ENCODE results near the gene GABRA6.

Gene GABRA6

GRCh38 chr5:161685461-161685860, at the start of gene GABRA6:
Gene GABRA6, plus strand, starts transcription at chr5:161685721. Its CDS starts 269 bp downstream, at chr5:161685990.
- TF ChIP-seq PPARA (CRISPR knock-in tag; IDR thresholded peaks at IDR 0.05; ENCODE audit: borderline replicate concordance) (no peak), ARNTL (CRISPR knock-in tag; IDR thresholded peaks at IDR 0.05; ENCODE audit: borderline replicate concordance, low read depth) (no peak), CREB5 (CRISPR knock-in tag; IDR thresholded peaks at IDR 0.05; ENCODE audit: low read depth) (no peak), ZNF70 (CRISPR knock-in tag; IDR thresholded peaks at IDR 0.05) (no peak), ESRRG (CRISPR knock-in tag; IDR thresholded peaks at IDR 0.05) (no peak), ZNF565 (CRISPR knock-in tag; conservative IDR thresholded peaks at IDR 0.05; ENCODE audit: low read depth) (no peak), ZNF8 (CRISPR knock-in tag; IDR thresholded peaks at IDR 0.05) (no peak), TCF4 (CRISPR knock-in tag; IDR thresholded peaks at IDR 0.05; ENCODE audit: borderline replicate concordance) (no peak), CSRNP3 (CRISPR knock-in tag; IDR thresholded peaks at IDR 0.05) (no peak), TOX (CRISPR knock-in tag; IDR thresholded peaks at IDR 0.05; ENCODE audit: borderline replicate concordance) (no peak), SNAI2 (CRISPR knock-in tag; IDR thresholded peaks at IDR 0.05) (no peak), RARB (CRISPR knock-in tag; IDR thresholded peaks at IDR 0.05) (no peak), OSR1 (CRISPR knock-in tag; IDR thresholded peaks at IDR 0.05) (no peak), BACH2 (CRISPR knock-in tag; IDR thresholded peaks at IDR 0.05; ENCODE audit: borderline replicate concordance) (no peak)
- TF ChIP-seq, protein P1, sequence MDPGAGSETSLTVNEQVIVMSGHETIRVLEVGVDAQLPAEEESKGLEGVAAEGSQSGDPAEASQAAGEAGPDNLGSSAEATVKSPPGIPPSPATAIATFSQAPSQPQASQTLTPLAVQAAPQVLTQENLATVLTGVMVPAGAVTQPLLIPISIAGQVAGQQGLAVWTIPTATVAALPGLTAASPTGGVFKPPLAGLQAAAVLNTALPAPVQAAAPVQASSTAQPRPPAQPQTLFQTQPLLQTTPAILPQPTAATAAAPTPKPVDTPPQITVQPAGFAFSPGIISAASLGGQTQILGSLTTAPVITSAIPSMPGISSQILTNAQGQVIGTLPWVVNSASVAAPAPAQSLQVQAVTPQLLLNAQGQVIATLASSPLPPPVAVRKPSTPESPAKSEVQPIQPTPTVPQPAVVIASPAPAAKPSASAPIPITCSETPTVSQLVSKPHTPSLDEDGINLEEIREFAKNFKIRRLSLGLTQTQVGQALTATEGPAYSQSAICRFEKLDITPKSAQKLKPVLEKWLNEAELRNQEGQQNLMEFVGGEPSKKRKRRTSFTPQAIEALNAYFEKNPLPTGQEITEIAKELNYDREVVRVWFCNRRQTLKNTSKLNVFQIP (CRISPR knock-in tag; IDR thresholded peaks at IDR 0.05; ENCODE audit: borderline replicate concordance, low read depth), result no peak
- TF ChIP-seq, protein P2, sequence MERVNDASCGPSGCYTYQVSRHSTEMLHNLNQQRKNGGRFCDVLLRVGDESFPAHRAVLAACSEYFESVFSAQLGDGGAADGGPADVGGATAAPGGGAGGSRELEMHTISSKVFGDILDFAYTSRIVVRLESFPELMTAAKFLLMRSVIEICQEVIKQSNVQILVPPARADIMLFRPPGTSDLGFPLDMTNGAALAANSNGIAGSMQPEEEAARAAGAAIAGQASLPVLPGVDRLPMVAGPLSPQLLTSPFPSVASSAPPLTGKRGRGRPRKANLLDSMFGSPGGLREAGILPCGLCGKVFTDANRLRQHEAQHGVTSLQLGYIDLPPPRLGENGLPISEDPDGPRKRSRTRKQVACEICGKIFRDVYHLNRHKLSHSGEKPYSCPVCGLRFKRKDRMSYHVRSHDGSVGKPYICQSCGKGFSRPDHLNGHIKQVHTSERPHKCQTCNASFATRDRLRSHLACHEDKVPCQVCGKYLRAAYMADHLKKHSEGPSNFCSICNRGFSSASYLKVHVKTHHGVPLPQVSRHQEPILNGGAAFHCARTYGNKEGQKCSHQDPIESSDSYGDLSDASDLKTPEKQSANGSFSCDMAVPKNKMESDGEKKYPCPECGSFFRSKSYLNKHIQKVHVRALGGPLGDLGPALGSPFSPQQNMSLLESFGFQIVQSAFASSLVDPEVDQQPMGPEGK (CRISPR knock-in tag; IDR thresholded peaks at IDR 0.05; ENCODE audit: borderline replicate concordance), result no peak
- no peak for ATAC-seq

- TF ChIP-seq, protein P3, sequence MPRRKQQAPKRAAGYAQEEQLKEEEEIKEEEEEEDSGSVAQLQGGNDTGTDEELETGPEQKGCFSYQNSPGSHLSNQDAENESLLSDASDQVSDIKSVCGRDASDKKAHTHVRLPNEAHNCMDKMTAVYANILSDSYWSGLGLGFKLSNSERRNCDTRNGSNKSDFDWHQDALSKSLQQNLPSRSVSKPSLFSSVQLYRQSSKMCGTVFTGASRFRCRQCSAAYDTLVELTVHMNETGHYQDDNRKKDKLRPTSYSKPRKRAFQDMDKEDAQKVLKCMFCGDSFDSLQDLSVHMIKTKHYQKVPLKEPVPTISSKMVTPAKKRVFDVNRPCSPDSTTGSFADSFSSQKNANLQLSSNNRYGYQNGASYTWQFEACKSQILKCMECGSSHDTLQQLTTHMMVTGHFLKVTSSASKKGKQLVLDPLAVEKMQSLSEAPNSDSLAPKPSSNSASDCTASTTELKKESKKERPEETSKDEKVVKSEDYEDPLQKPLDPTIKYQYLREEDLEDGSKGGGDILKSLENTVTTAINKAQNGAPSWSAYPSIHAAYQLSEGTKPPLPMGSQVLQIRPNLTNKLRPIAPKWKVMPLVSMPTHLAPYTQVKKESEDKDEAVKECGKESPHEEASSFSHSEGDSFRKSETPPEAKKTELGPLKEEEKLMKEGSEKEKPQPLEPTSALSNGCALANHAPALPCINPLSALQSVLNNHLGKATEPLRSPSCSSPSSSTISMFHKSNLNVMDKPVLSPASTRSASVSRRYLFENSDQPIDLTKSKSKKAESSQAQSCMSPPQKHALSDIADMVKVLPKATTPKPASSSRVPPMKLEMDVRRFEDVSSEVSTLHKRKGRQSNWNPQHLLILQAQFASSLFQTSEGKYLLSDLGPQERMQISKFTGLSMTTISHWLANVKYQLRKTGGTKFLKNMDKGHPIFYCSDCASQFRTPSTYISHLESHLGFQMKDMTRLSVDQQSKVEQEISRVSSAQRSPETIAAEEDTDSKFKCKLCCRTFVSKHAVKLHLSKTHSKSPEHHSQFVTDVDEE (CRISPR knock-in tag; IDR thresholded peaks at IDR 0.05), result no peak
- TF ChIP-seq ZNF565 (CRISPR knock-in tag; conservative IDR thresholded peaks at IDR 0.05; ENCODE audit: low read depth) (no peak), ISL1 (CRISPR knock-in tag; IDR thresholded peaks at IDR 0.05) (no peak), ZNF8 (CRISPR knock-in tag; IDR thresholded peaks at IDR 0.05) (no peak), BACH2 (CRISPR knock-in tag; IDR thresholded peaks at IDR 0.05; ENCODE audit: borderline replicate concordance) (no peak), CREB5 (CRISPR knock-in tag; IDR thresholded peaks at IDR 0.05; ENCODE audit: low read depth) (no peak), ESRRG (CRISPR knock-in tag; IDR thresholded peaks at IDR 0.05) (no peak), ZFP30 (CRISPR knock-in tag; IDR thresholded peaks at IDR 0.05) (no peak), TOX (CRISPR knock-in tag; IDR thresholded peaks at IDR 0.05; ENCODE audit: borderline replicate concordance) (no peak), CSDC2 (CRISPR knock-in tag; IDR thresholded peaks at IDR 0.05) (no peak), CSRNP3 (CRISPR knock-in tag; IDR thresholded peaks at IDR 0.05) (no peak), OSR1 (CRISPR knock-in tag; IDR thresholded peaks at IDR 0.05) (no peak), ZNF70 (CRISPR knock-in tag; IDR thresholded peaks at IDR 0.05) (no peak), PPARA (CRISPR knock-in tag; IDR thresholded peaks at IDR 0.05; ENCODE audit: borderline replicate concordance) (no peak), TCF4 (CRISPR knock-in tag; IDR thresholded peaks at IDR 0.05; ENCODE audit: borderline replicate concordance) (no peak), RARB (CRISPR knock-in tag; IDR thresholded peaks at IDR 0.05) (no peak), ZC3H10 (CRISPR knock-in tag; IDR thresholded peaks at IDR 0.05) (no peak), ARNTL (CRISPR knock-in tag; IDR thresholded peaks at IDR 0.05; ENCODE audit: borderline replicate concordance, low read depth) (no peak)
- TF ChIP-seq, protein P1 (CRISPR knock-in tag; IDR thresholded peaks at IDR 0.05; ENCODE audit: borderline replicate concordance, low read depth), result no peak
- ATAC-seq, result no peak
Measured at GRCh38 chr5:161637591-161637990, 47.9 kb upstream of the GABRA6 start.

All from SK-N-SH treated with all-trans-retinoic acid at 6 μM for 48 hours (cell line).